Omental fat pad (tissue), 4 donors: ENCODE results near the gene MAP3K6. TPM values are rescaled to one million over a fixed set of nuclear protein-coding genes. Genes with fewer than 3 reads are reported as not detected.
"Not testable (repeated sequence)": the region's sequence is repeated elsewhere in the genome, so short reads cannot be mapped to it uniquely, and the experiment has no call there.

ENCODE experiments used
- ATAC-seq: fragments of 150-250 bp; one replicate; pipeline ENCODE4 v1.9.1; 2016; ENCODE audit warnings: mild to moderate bottlenecking, moderate library complexity; ENCODE audit not compliant: low FRiP score
- DNase-seq: peaks from one replicate; pipeline ENCODE4 v3.0.0-alpha.2; 2019; ENCODE audit warnings: low spot score
- CTCF ChIP-seq, 3 donors: fragments of 450-650 bp; IDR thresholded peaks; one replicate each; pipeline ENCODE4 v1.5.1; 2016 to 2017; ENCODE audit warnings: antibody characterized with exemption in 3 of 3, mild to moderate bottlenecking in 3 of 3, moderate library complexity in 2 of 3
- total RNA-seq, 4 donors: library from RNA; depleted of rRNA; stranded (reverse); fragments of >200 nt; gene quantifications; one replicate each; pipeline ENCODE4 v1.1.0, GENCODE V29; 2016

MAP3K6 gene
- total RNA-seq, 4 donors from 2014 or later: 26.8 to 129 (median 43.4) TPM

DNA sequence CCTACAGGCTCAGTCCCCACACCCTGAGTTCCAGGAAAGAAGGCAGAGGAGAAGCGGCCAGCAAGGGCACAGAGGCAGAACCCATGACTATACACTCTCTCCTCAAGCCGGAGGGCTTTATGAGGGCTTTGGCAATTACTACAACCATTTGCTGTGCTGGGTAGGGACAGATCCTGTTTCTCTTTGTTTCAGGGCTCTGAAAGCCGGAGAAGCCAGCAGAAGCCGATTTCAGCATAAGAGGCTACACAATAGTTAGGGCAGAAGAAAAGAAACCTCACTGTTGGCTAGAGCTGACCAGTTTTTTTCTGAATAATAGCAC lies 39.6 kb upstream of the MAP3K6 start:
- no peak for ATAC-seq
- no peak for TF ChIP-seq CTCF (IDR thresholded peaks at IDR 0.05)
- DNase-seq: no peak

- not testable (repeated sequence) for DNase-seq, ATAC-seq
Measured at GRCh38 chr1:27405598-27406361, 39.0 kb upstream of the MAP3K6 start.

DNA sequence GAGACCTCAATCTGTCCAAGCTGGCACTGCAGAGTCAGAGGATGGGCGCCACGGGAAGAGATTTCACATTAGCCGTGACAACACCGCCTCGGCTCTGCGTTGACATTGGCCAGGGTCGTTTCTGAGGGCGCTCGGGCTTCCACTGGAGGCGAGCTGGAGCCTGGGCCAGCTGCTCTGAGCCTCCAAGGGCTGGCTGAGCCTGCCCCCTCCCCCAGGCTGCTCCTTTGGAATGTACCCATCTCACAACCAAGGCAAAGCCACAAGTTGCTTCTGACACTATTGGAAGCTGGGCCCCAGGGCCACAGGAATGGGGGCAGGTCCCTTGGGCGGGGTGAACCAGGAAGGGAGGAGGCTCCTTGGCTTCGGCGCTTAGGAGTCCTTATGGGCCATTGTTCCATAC lies 38.3 kb upstream of the MAP3K6 start:
- DNase-seq (no peak), ATAC-seq (no peak)
- TF ChIP-seq CTCF (IDR thresholded peaks at IDR 0.05): no peak

DNA sequence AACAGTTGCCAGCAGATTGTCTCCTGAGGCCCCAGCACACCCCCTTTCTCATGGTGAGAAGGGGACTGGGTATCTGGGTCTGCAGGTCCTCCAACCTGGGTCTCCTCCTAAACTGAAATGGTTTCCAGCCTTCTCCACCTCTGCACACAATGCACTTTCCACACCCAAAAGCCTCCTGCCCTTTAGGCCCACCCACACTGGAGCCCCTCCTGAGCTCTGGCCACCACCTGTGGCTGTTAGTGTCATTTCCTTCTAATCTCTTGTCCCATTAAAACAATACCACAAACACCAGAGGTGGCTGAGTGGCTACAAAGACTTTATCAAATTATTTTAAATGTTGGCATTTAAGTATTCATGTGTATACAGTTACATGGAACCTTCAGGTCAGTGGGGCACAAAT lies 37.2 kb upstream of the MAP3K6 start:
- no peak for TF ChIP-seq CTCF (IDR thresholded peaks at IDR 0.05)
- ATAC-seq: no peak
- DNase-seq: no peak

DNA sequence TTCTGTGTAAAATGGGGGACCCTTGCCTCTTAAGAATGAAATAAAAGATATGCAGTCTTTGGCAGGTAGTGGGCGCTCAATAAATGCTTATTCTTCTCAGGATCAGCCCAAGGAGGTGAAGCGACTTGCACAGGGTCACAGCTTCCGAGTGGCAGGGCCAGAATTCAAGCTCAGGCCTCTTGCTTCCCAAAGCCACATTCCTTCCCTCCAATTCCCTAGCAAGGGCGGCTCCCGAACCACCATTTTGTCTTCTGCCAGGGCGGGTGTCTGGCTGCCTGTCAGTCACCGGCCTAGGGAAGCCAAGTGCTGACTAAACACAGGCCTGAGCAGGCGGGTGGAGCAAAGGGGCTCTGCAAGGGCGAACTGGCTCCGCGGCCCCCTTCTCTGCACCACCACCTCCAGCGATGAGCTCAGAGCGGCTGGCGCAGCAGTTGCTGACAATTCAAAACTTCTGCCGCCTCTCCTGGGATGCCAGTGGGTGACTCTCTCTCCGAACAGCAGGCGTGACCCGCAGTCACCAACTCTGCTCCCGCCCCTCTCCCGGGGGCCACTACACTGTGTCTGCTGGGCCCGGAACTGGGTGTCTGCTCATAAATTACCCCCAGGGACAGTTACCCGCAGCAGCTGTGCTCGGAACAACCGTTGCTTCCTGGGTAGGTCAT lies 36.4 kb upstream of the MAP3K6 start:
- DNase-seq (no peak), ATAC-seq (peak; percentile 52)
- TF ChIP-seq CTCF (IDR thresholded peaks at IDR 0.05): no peak

DNA sequence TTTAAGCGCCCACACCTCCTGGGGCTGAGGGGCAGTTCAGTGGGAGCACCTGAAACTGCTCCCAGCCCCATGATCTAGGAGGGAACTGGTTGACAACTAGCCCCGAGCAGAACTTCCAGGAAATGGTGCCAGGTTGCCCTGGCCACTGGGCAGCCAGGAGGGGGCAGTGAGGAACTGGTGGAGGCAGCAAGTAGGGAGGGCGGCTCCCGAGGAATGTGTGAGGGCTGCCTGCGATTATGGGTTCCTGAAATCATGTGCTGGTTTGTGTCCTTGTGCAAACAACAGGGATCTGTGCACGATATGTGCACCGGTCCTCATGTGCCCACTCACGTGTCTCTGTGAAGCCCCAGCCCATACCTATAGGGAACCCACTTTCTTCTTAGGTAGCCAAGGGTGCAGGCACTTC lies 35.6 kb upstream of the MAP3K6 start:
- DNase-seq (no peak), ATAC-seq (peak; percentile 37)
- TF ChIP-seq CTCF (IDR thresholded peaks at IDR 0.05): no peak

DNA sequence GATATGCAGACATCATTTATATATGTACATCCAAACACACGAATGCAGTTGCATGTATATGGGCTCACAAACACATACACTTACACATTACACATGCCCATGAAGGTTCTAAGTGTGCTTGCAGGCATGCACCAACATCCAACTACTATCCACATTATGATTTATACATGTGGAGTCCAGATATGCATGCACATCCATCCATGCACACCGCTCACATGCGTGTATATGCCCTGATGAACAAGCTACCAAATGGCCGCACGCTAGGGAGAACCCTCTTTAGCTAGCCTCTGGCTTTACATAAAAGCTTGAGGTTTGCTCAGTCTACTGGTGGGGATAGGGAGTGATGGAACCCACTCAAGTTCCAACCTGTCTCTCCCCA lies 34.2 kb upstream of the MAP3K6 start:
- DNase-seq: no peak
- TF ChIP-seq CTCF (IDR thresholded peaks at IDR 0.05): no peak
- no peak for ATAC-seq
